Uterus (tissue), 4 donors: Measurements from ENCODE around the gene MRPS15. TPM values are rescaled to one million over a fixed set of nuclear protein-coding genes. Genes with fewer than 3 reads are reported as not detected.

Source experiments
- DNase-seq, 2 donors: peaks; one replicate each; pipeline ENCODE4 v3.0.0-alpha.2; 2019 to 2020
- H3K27ac ChIP-seq, 2 donors: fragments of 200-600 bp; sonication (generic); 1 replicate in 1 of 2; 2 replicates in 1 of 2; pipeline ENCODE4 v1.5.1; 2016 to 2018
- H3K27me3 ChIP-seq, 2 donors: fragments of 200-600 bp; sonication (generic); one replicate each; pipeline ENCODE4 v1.5.1; 2018 to 2019; ENCODE audit warnings: control low read depth in 1 of 2
- H3K36me3 ChIP-seq, 2 donors: fragments of 200-600 bp; sonication (generic); one replicate each; pipeline ENCODE4 v1.5.1; 2019; ENCODE audit warnings: control low read depth in 1 of 2
- H3K4me1 ChIP-seq, 2 donors: fragments of 200-600 bp; sonication (generic); one replicate each; pipeline ENCODE4 v1.5.1; 2018 to 2019; ENCODE audit warnings: control low read depth in 1 of 2
- H3K4me3 ChIP-seq, 2 donors: fragments of 200-600 bp; sonication (generic); 1 replicate in 1 of 2; 2 replicates in 1 of 2; pipeline ENCODE4 v1.5.1; 2018 to 2019; ENCODE audit warnings: mild to moderate bottlenecking in 1 of 2
- H3K9me3 ChIP-seq, 2 donors: fragments of 200-600 bp; sonication (generic); one replicate each; pipeline ENCODE4 v1.5.1; 2019; ENCODE audit warnings: control low read depth in 1 of 2
- CTCF ChIP-seq, 4 experiments: fragments of 200-600 bp in 2 of 4; fragments of 450-650 bp in 2 of 4; sonication (generic) in 2 of 4; IDR thresholded peaks; one replicate each; pipeline ENCODE4 v1.5.1; 2016 to 2019; ENCODE audit warnings: antibody characterized with exemption in 4 of 4, mild to moderate bottlenecking in 2 of 4, moderate library complexity in 1 of 4
- POLR2A ChIP-seq, 2 donors: fragments of 450-650 bp; IDR thresholded peaks; one replicate each; pipeline ENCODE4 v1.6.1; 2016; ENCODE audit warnings: antibody characterized with exemption in 2 of 2, mild to moderate bottlenecking in 1 of 2, moderate library complexity in 1 of 2
- intact Hi-C: fragments of 100-400 bp; cut with DNase I; formaldehyde crosslinking; loops from one replicate; pipeline ENCODE4 v1.15.1; 2023; ENCODE audit warnings: low total_unique reads
- total RNA-seq, 4 donors: library from RNA; depleted of rRNA in 3 of 4; stranded (reverse); fragments of >200 nt in 3 of 4; gene quantifications; one replicate each; pipeline versions ENCODE4 v1.1.0 to v1.2.4, GENCODE V29; 2014 to 2023
- donor health status: DM: yes; HTN: yes; CAD: no.

MRPS15 gene
- total RNA-seq, 4 donors from 2014 or later = 25.0 to 43.5 (median 36.3) TPM

GRCh38 chr1:36420409-36420808 is 43.8 kb downstream of the MRPS15 start:
- H3K27me3 ChIP-seq = no peaks in the 10 kb centered on the region
- no peaks in the 10 kb centered on the region for H3K36me3 ChIP-seq
- no peaks in the 10 kb centered on the region for H3K4me1 ChIP-seq
- intact Hi-C loops = loop anchor here (5.0 to 10.0 kb wide), 2 partner anchors 78 to 296 kb away; partner anchors contain the start of gene COL8A2
- TF ChIP-seq POLR2A (IDR thresholded peaks at IDR 0.05) (no peak), CTCF (IDR thresholded peaks at IDR 0.05) (no peak)
- DNase-seq = peak in 1 of 2 donors; percentile 58
- H3K4me3 ChIP-seq = no peak overlapping the region
- no peak overlapping the region for H3K27ac ChIP-seq
- no peaks in the 10 kb centered on the region for H3K9me3 ChIP-seq

- H3K4me3 ChIP-seq = no peak overlapping the region
- TF ChIP-seq POLR2A (IDR thresholded peaks at IDR 0.05) (no peak), CTCF (IDR thresholded peaks at IDR 0.05) (no peak)
- intact Hi-C loops = no loop called here
- H3K27ac ChIP-seq = no peak overlapping the region
- no peak for DNase-seq
- H3K36me3 ChIP-seq = no peaks in the 10 kb centered on the region
- no peaks in the 10 kb centered on the region for H3K9me3 ChIP-seq
- H3K27me3 ChIP-seq = no peaks in the 10 kb centered on the region
- H3K4me1 ChIP-seq = no peaks in the 10 kb centered on the region
Measured at GRCh38 chr1:36419569-36419968, 44.6 kb downstream of the MRPS15 start.

- Histone ChIP-seq H3K4me1 (no peaks in the 10 kb centered on the region), H3K36me3 (no peaks in the 10 kb centered on the region), H3K9me3 (no peaks in the 10 kb centered on the region), H3K27me3 (no peaks in the 10 kb centered on the region), H3K27ac (no peak overlapping the region), H3K4me3 (no peak overlapping the region)
- DNase-seq = no peak
- intact Hi-C loops = no loop called here
- TF ChIP-seq POLR2A (IDR thresholded peaks at IDR 0.05) = no peak
- no peak for TF ChIP-seq CTCF (IDR thresholded peaks at IDR 0.05)
Measured at GRCh38 chr1:36419140-36419539, 45.0 kb downstream of the MRPS15 start.

- TF ChIP-seq CTCF (IDR thresholded peaks at IDR 0.05) (no peak), POLR2A (IDR thresholded peaks at IDR 0.05) (no peak)
- intact Hi-C loops = no loop called here
- H3K4me3 ChIP-seq = no peak overlapping the region
- H3K36me3 ChIP-seq = no peaks in the 10 kb centered on the region
- no peaks in the 10 kb centered on the region for H3K4me1 ChIP-seq
- H3K27me3 ChIP-seq = no peaks in the 10 kb centered on the region
- no peak for DNase-seq
- no peaks in the 10 kb centered on the region for H3K9me3 ChIP-seq
- no peak overlapping the region for H3K27ac ChIP-seq
Measured at GRCh38 chr1:36417931-36418330, 46.3 kb downstream of the MRPS15 start.

GRCh38 chr1:36415661-36416326 is 48.4 kb downstream of the MRPS15 start:
- TF ChIP-seq POLR2A (IDR thresholded peaks at IDR 0.05) (no peak), CTCF (IDR thresholded peaks at IDR 0.05) (no peak)
- Histone ChIP-seq H3K4me1 (no peaks in the 10 kb centered on the region), H3K9me3 (no peaks in the 10 kb centered on the region), H3K4me3 (no peak overlapping the region), H3K27me3 (no peaks in the 10 kb centered on the region), H3K27ac (no peak overlapping the region), H3K36me3 (no peaks in the 10 kb centered on the region)
- intact Hi-C loops = no loop called here
- no peak for DNase-seq
